ENCODE results near the gene CA11. TPM values are rescaled to one million over a fixed set of nuclear protein-coding genes. Genes with fewer than 3 reads are reported as not detected.

CA11 gene
- total RNA-seq, 1 donor from 2014 or later, result 9.5 TPM

- peaks cover 5% of the 10 kb centered on the region for H3K4me1 Mint-ChIP-seq
- CTCF ChIA-PET, result interaction anchor here (2.2 to 2.6 kb wide), 3 partner anchors 100 to 338 kb away, joined by 8 to 11 read pairs (median 10); partner anchors contain the start of gene ZNF114
- no peaks in the 10 kb centered on the region for H3K36me3 Mint-ChIP-seq (ENCODE audit: low read depth)
- no peak overlapping the region for H3K27ac Mint-ChIP-seq
- no peaks in the 10 kb centered on the region for H3K9me3 Mint-ChIP-seq
- ATAC-seq (ENCODE audit: low read depth) (no peak), DNase-seq (no peak)
- POLR2A ChIA-PET, result interaction anchor here (0.6 kb wide), 1 partner anchor 10 kb away, joined by 7 read pairs; no protein-coding TSS in a partner anchor
- TF ChIP-seq, protein P1, sequence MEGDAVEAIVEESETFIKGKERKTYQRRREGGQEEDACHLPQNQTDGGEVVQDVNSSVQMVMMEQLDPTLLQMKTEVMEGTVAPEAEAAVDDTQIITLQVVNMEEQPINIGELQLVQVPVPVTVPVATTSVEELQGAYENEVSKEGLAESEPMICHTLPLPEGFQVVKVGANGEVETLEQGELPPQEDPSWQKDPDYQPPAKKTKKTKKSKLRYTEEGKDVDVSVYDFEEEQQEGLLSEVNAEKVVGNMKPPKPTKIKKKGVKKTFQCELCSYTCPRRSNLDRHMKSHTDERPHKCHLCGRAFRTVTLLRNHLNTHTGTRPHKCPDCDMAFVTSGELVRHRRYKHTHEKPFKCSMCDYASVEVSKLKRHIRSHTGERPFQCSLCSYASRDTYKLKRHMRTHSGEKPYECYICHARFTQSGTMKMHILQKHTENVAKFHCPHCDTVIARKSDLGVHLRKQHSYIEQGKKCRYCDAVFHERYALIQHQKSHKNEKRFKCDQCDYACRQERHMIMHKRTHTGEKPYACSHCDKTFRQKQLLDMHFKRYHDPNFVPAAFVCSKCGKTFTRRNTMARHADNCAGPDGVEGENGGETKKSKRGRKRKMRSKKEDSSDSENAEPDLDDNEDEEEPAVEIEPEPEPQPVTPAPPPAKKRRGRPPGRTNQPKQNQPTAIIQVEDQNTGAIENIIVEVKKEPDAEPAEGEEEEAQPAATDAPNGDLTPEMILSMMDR (IDR thresholded peaks at IDR 0.05), result no peak
- H3K27me3 Mint-ChIP-seq, result no peaks in the 10 kb centered on the region
- intact Hi-C loops (cut with micrococcal nuclease), result loop anchor here (5.0 kb wide), 1 partner anchor 405 kb away; no protein-coding TSS in a partner anchor
- no peak overlapping the region for H3K4me3 Mint-ChIP-seq
Observed at GRCh38 chr19:48607359-48607755, 38.6 kb downstream of the CA11 start.

- TF ChIP-seq, protein P1 (IDR thresholded peaks at IDR 0.05), result no peak
- POLR2A ChIA-PET, result interaction anchor here (1.5 kb wide), 1 partner anchor 13 kb away, joined by 4 read pairs; the partner anchor contains the start of genes RPL18 and SPHK2
- CTCF ChIA-PET, result no interaction called here
- ATAC-seq (ENCODE audit: low read depth), result no peak
- H3K27ac Mint-ChIP-seq, result no peak within 1 kb of the TSS
- H3K27me3 Mint-ChIP-seq, result no peaks in the 10 kb centered on the region
- no peak for DNase-seq
- no peak within 1 kb of the TSS for H3K4me3 Mint-ChIP-seq
- H3K9me3 Mint-ChIP-seq, result no peaks in the 10 kb centered on the region
- no peaks in the 10 kb centered on the region for H3K36me3 Mint-ChIP-seq (ENCODE audit: low read depth)
- H3K4me1 Mint-ChIP-seq, result peaks cover 5% of the 10 kb centered on the region
- intact Hi-C loops (cut with micrococcal nuclease), result loop anchor here (5.0 kb wide), 1 partner anchor 404 kb away; no protein-coding TSS in a partner anchor
Observed at GRCh38 chr19:48606463-48607358, 39.3 kb downstream of the CA11 start, which contains the start of gene SPACA4. Gene SPACA4, plus strand, starts transcription at chr19:48606742. Its CDS starts 237 bp downstream, at chr19:48606979.

DNA sequence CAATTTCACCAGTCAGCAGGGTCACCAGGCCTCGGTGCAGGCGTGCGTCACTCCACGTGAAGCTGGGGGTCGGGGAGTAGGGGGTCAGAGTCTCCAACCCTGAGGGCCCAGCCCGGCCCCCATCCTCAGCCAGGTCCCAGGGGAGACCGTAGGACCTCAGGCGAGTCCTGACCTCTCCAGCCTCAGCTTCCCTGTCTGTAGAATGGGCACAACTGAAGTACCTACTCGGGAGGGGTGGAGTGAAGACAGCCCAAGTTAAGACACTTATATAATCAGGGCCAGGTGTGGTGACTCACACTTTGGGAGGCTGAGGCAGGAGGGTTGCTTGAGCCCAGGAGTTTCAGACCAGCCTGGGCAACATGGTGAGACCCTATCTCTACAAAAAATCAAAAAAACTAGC, 42.1 kb downstream of the CA11 start:
- no peaks in the 10 kb centered on the region for H3K36me3 Mint-ChIP-seq (ENCODE audit: low read depth)
- TF ChIP-seq, protein P1 (IDR thresholded peaks at IDR 0.05), result no peak
- no peaks in the 10 kb centered on the region for H3K9me3 Mint-ChIP-seq
- H3K4me1 Mint-ChIP-seq, result peaks cover 4% of the 10 kb centered on the region
- DNase-seq, result no peak
- POLR2A ChIA-PET, result no interaction called here
- CTCF ChIA-PET, result no interaction called here
- no peak overlapping the region for H3K27ac Mint-ChIP-seq
- intact Hi-C loops (cut with micrococcal nuclease), result no loop called here
- no peak overlapping the region for H3K4me3 Mint-ChIP-seq
- no peak for ATAC-seq (ENCODE audit: low read depth)
- no peaks in the 10 kb centered on the region for H3K27me3 Mint-ChIP-seq

- H3K36me3 Mint-ChIP-seq (ENCODE audit: low read depth), result no peaks in the 10 kb centered on the region
- ATAC-seq (ENCODE audit: low read depth) (no peak), DNase-seq (no peak)
- ChIA-PET CTCF (no interaction called here), POLR2A (no interaction called here)
- no peaks in the 10 kb centered on the region for H3K4me1 Mint-ChIP-seq
- intact Hi-C loops (cut with micrococcal nuclease), result no loop called here
- no peaks in the 10 kb centered on the region for H3K9me3 Mint-ChIP-seq
- no peaks in the 10 kb centered on the region for H3K27me3 Mint-ChIP-seq
- no peak overlapping the region for H3K27ac Mint-ChIP-seq
- no peak overlapping the region for H3K4me3 Mint-ChIP-seq
- TF ChIP-seq, protein P1 (IDR thresholded peaks at IDR 0.05), result no peak
Observed at GRCh38 chr19:48603449-48603848, 42.5 kb downstream of the CA11 start.

GRCh38 chr19:48603001-48603400, 43.0 kb downstream of the CA11 start:
- TF ChIP-seq, protein P1 (IDR thresholded peaks at IDR 0.05), result no peak
- Mint-ChIP-seq H3K4me3 (no peak overlapping the region), H3K9me3 (no peaks in the 10 kb centered on the region), H3K27ac (no peak overlapping the region), H3K27me3 (no peaks in the 10 kb centered on the region), H3K36me3 (ENCODE audit: low read depth) (no peaks in the 10 kb centered on the region), H3K4me1 (no peaks in the 10 kb centered on the region)
- intact Hi-C loops (cut with micrococcal nuclease), result no loop called here
- ChIA-PET CTCF (no interaction called here), POLR2A (no interaction called here)
- DNase-seq (no peak), ATAC-seq (ENCODE audit: low read depth) (no peak)

Measured in activated B cell treated with CpG ODN at 0.5 μM for 24 hours (primary cell).